ENCODE results near the gene CLK4.
A peak's percentile ranks its signal among the peaks of the same experiment; 100 is the strongest.

CLK4 gene

GRCh38 chr5:178595750-178596149 is 31.1 kb downstream of the CLK4 start:
- H3K36me3 ChIP-seq (ENCODE audit: insufficient read depth, insufficient read length, low read length): peaks cover 10% of the 10 kb centered on the region
- H3K9me3 ChIP-seq (ENCODE audit: insufficient read depth, low read length): peaks cover 21% of the 10 kb centered on the region
- H3K4me3 ChIP-seq (ENCODE audit: insufficient read length, low read depth): no peak overlapping the region
- no peak overlapping the region for H3K9ac ChIP-seq (ENCODE audit: insufficient read length, low read depth)
- TF ChIP-seq YY1 (IDR thresholded peaks at IDR 0.05; ENCODE audit: insufficient read depth, insufficient read length) (no peak), SUZ12 (IDR thresholded peaks at IDR 0.05; ENCODE audit: extremely low read depth, insufficient read depth, insufficient read length) (no peak), ZNF274 (IDR thresholded peaks at IDR 0.05; ENCODE audit: low read depth, low read length) (no peak)
- DNase-seq (ENCODE audit: low read depth, low spot score): no peak
- H3K4me1 ChIP-seq (ENCODE audit: insufficient read depth, insufficient read length): no peaks in the 10 kb centered on the region
- H3K27me3 ChIP-seq (ENCODE audit: insufficient read depth, insufficient read length): no peaks in the 10 kb centered on the region

GRCh38 chr5:178595150-178595549 is 31.7 kb downstream of the CLK4 start:
- peaks cover 9% of the 10 kb centered on the region for H3K36me3 ChIP-seq (ENCODE audit: insufficient read depth, insufficient read length, low read length)
- no peaks in the 10 kb centered on the region for H3K27me3 ChIP-seq (ENCODE audit: insufficient read depth, insufficient read length)
- H3K9ac ChIP-seq (ENCODE audit: insufficient read length, low read depth): no peak overlapping the region
- no peak for DNase-seq (ENCODE audit: low read depth, low spot score)
- peaks cover 21% of the 10 kb centered on the region for H3K9me3 ChIP-seq (ENCODE audit: insufficient read depth, low read length)
- H3K4me3 ChIP-seq (ENCODE audit: insufficient read length, low read depth): no peak overlapping the region
- no peaks in the 10 kb centered on the region for H3K4me1 ChIP-seq (ENCODE audit: insufficient read depth, insufficient read length)
- TF ChIP-seq YY1 (IDR thresholded peaks at IDR 0.05; ENCODE audit: insufficient read depth, insufficient read length) (no peak), ZNF274 (IDR thresholded peaks at IDR 0.05; ENCODE audit: low read depth, low read length) (no peak), SUZ12 (IDR thresholded peaks at IDR 0.05; ENCODE audit: extremely low read depth, insufficient read depth, insufficient read length) (no peak)

- Histone ChIP-seq H3K27me3 (ENCODE audit: insufficient read depth, insufficient read length) (peaks cover 24% of the 10 kb centered on the region), H3K4me3 (ENCODE audit: insufficient read length, low read depth) (no peak overlapping the region), H3K9me3 (ENCODE audit: insufficient read depth, low read length) (peaks cover 14% of the 10 kb centered on the region), H3K36me3 (ENCODE audit: insufficient read depth, insufficient read length, low read length) (peaks cover 2% of the 10 kb centered on the region), H3K9ac (ENCODE audit: insufficient read length, low read depth) (no peak overlapping the region), H3K4me1 (ENCODE audit: insufficient read depth, insufficient read length) (no peaks in the 10 kb centered on the region)
- TF ChIP-seq YY1 (IDR thresholded peaks at IDR 0.05; ENCODE audit: insufficient read depth, insufficient read length) (no peak), SUZ12 (IDR thresholded peaks at IDR 0.05; ENCODE audit: extremely low read depth, insufficient read depth, insufficient read length) (no peak), ZNF274 (IDR thresholded peaks at IDR 0.05; ENCODE audit: low read depth, low read length) (no peak)
- no peak for DNase-seq (ENCODE audit: low read depth, low spot score)
Measured at GRCh38 chr5:178590924-178591423, 35.9 kb downstream of the CLK4 start.

- Histone ChIP-seq H3K4me3 (ENCODE audit: insufficient read length, low read depth) (peak within 1 kb of the TSS; percentile 59), H3K9ac (ENCODE audit: insufficient read length, low read depth) (peak within 1 kb of the TSS; percentile 79), H3K4me1 (ENCODE audit: insufficient read depth, insufficient read length) (no peaks in the 10 kb centered on the region), H3K9me3 (ENCODE audit: insufficient read depth, low read length) (peaks cover 10% of the 10 kb centered on the region), H3K27me3 (ENCODE audit: insufficient read depth, insufficient read length) (peaks cover 24% of the 10 kb centered on the region), H3K36me3 (ENCODE audit: insufficient read depth, insufficient read length, low read length) (peaks cover 2% of the 10 kb centered on the region)
- DNase-seq (ENCODE audit: low read depth, low spot score): peak; percentile 28
- TF ChIP-seq ZNF274 (IDR thresholded peaks at IDR 0.05; ENCODE audit: low read depth, low read length) (no peak), SUZ12 (IDR thresholded peaks at IDR 0.05; ENCODE audit: extremely low read depth, insufficient read depth, insufficient read length) (no peak), YY1 (IDR thresholded peaks at IDR 0.05; ENCODE audit: insufficient read depth, insufficient read length) (no peak)
Measured at GRCh38 chr5:178590141-178590923, 36.5 kb downstream of the CLK4 start, which contains the start of gene COL23A1. Gene COL23A1 (minus strand): TSS chr5:178590393.

- H3K4me1 ChIP-seq (ENCODE audit: insufficient read depth, insufficient read length): no peaks in the 10 kb centered on the region
- TF ChIP-seq ZNF274 (IDR thresholded peaks at IDR 0.05; ENCODE audit: low read depth, low read length): no peak
- no peak for TF ChIP-seq YY1 (IDR thresholded peaks at IDR 0.05; ENCODE audit: insufficient read depth, insufficient read length)
- no peak for TF ChIP-seq SUZ12 (IDR thresholded peaks at IDR 0.05; ENCODE audit: extremely low read depth, insufficient read depth, insufficient read length)
- peaks cover 24% of the 10 kb centered on the region for H3K27me3 ChIP-seq (ENCODE audit: insufficient read depth, insufficient read length)
- H3K9me3 ChIP-seq (ENCODE audit: insufficient read depth, low read length): peaks cover 5% of the 10 kb centered on the region; the same call in 1 of the 2 replicates
- peak; percentile 16 for DNase-seq (ENCODE audit: low read depth, low spot score)
- H3K36me3 ChIP-seq (ENCODE audit: insufficient read depth, insufficient read length, low read length): peaks cover 2% of the 10 kb centered on the region
- H3K9ac ChIP-seq (ENCODE audit: insufficient read length, low read depth): peak overlapping the region; percentile 79
- peak overlapping the region; percentile 59 for H3K4me3 ChIP-seq (ENCODE audit: insufficient read length, low read depth)
Measured at GRCh38 chr5:178589180-178590140, 37.4 kb downstream of the CLK4 start.

- Histone ChIP-seq H3K9me3 (ENCODE audit: insufficient read depth, low read length) (peaks cover 5% of the 10 kb centered on the region; the same call in 1 of the 2 replicates), H3K36me3 (ENCODE audit: insufficient read depth, insufficient read length, low read length) (no peaks in the 10 kb centered on the region), H3K4me3 (ENCODE audit: insufficient read length, low read depth) (peak overlapping the region; percentile 59), H3K27me3 (ENCODE audit: insufficient read depth, insufficient read length) (peaks cover 24% of the 10 kb centered on the region), H3K4me1 (ENCODE audit: insufficient read depth, insufficient read length) (no peaks in the 10 kb centered on the region), H3K9ac (ENCODE audit: insufficient read length, low read depth) (no peak overlapping the region)
- TF ChIP-seq SUZ12 (IDR thresholded peaks at IDR 0.05; ENCODE audit: extremely low read depth, insufficient read depth, insufficient read length): no peak
- TF ChIP-seq YY1 (IDR thresholded peaks at IDR 0.05; ENCODE audit: insufficient read depth, insufficient read length): no peak
- no peak for TF ChIP-seq ZNF274 (IDR thresholded peaks at IDR 0.05; ENCODE audit: low read depth, low read length)
- no peak for DNase-seq (ENCODE audit: low read depth, low spot score)
Measured at GRCh38 chr5:178588769-178589168, 38.1 kb downstream of the CLK4 start.
